Measurements from ENCODE around the gene ATP6V0E1.

DNA sequence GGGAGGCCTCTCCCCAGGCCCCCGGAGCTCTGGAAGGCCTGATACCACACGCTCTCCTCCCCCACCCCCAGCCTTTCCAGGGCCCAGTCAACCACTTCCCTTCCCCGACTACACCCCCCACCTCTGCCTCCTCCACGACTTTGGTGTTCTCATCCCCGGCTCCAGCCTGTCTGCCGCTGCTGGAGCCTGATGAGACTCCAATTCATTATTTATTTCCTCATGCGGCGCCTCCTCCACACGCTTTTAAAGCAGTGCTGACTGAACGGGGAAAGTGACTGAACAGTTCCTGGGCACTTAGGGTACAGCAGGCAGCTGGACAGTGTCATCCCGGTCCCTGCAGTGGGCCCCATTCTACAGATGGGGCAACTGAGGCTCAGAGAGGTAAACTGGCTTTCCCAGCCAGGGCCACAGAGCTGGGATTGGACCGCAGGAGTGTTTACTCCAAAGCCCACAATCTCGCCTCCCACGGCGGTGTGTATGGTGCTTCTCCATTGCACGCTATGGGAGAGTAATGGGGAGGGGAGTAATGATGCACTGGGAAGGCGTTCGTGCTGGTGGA, 40.2 kb upstream of the ATP6V0E1 start:
- TF ChIP-seq GATA2 (IDR thresholded peaks at IDR 0.05; ENCODE audit: low read depth, low read length) (no peak), GATA3 (IDR thresholded peaks at IDR 0.05; ENCODE audit: low read depth, low read length) (no peak)
